Measurements from ENCODE around the gene PRRT1B.
A peak's percentile ranks its signal among the peaks of the same experiment; 100 is the strongest.
"Not testable (repeated sequence)": the region's sequence is repeated elsewhere in the genome, so short reads cannot be mapped to it uniquely, and the experiment has no call there.

Gene PRRT1B

GRCh38 chr9:131545003-131545785 lies at the start of gene PRRT1B:
Gene PRRT1B, plus strand, starts transcription at chr9:131545523. Its CDS starts 93 bp downstream, at chr9:131545616.
- DNase-seq = no peak
- TF ChIP-seq GATA1 (IDR thresholded peaks at IDR 0.05; ENCODE audit: low read depth, low read length) (no peak), POLR2A (IDR thresholded peaks at IDR 0.05; ENCODE audit: low read length) (no peak)

GRCh38 chr9:131495785-131496184 lies 49.5 kb upstream of the PRRT1B start:
- no peak for DNase-seq
- TF ChIP-seq POLR2A (IDR thresholded peaks at IDR 0.05; ENCODE audit: low read length) (no peak), GATA1 (IDR thresholded peaks at IDR 0.05; ENCODE audit: low read depth, low read length) (no peak)

- DNase-seq = no peak
- TF ChIP-seq POLR2A (IDR thresholded peaks at IDR 0.05; ENCODE audit: low read length) = no peak
- no peak for TF ChIP-seq GATA1 (IDR thresholded peaks at IDR 0.05; ENCODE audit: low read depth, low read length)
Measured at GRCh38 chr9:131496844-131497405, 48.4 kb upstream of the PRRT1B start.

GRCh38 chr9:131499254-131499767 lies 46.0 kb upstream of the PRRT1B start:
- no peak for TF ChIP-seq GATA1 (IDR thresholded peaks at IDR 0.05; ENCODE audit: low read depth, low read length)
- TF ChIP-seq POLR2A (IDR thresholded peaks at IDR 0.05; ENCODE audit: low read length) = no peak
- DNase-seq = no peak

GRCh38 chr9:131500377-131500776 lies 44.9 kb upstream of the PRRT1B start:
- no peak for DNase-seq
- TF ChIP-seq POLR2A (IDR thresholded peaks at IDR 0.05; ENCODE audit: low read length) (no peak), GATA1 (IDR thresholded peaks at IDR 0.05; ENCODE audit: low read depth, low read length) (no peak)

GRCh38 chr9:131500939-131501541 lies 44.3 kb upstream of the PRRT1B start:
- DNase-seq = no peak
- TF ChIP-seq POLR2A (IDR thresholded peaks at IDR 0.05; ENCODE audit: low read length) = no peak

GRCh38 chr9:131502781-131503625 lies 42.3 kb upstream of the PRRT1B start, which contains the start of gene POMT1:
Gene POMT1, plus strand, starts transcription at chr9:131502918. Its CDS starts 1,301 bp downstream, at chr9:131504219.
- TF ChIP-seq POLR2A (IDR thresholded peaks at IDR 0.05; ENCODE audit: low read length) = no peak
- TF ChIP-seq GATA1 (IDR thresholded peaks at IDR 0.05; ENCODE audit: low read depth, low read length) = no peak

GRCh38 chr9:131503626-131504465 lies 41.5 kb upstream of the PRRT1B start:
- TF ChIP-seq POLR2A (IDR thresholded peaks at IDR 0.05; ENCODE audit: low read length) = no peak
- no peak for TF ChIP-seq GATA1 (IDR thresholded peaks at IDR 0.05; ENCODE audit: low read depth, low read length)
- DNase-seq = peak; percentile 13 to 20

More at GRCh38 chr9:131502781-131503625, 42.3 kb upstream of the PRRT1B start, which contains the start of gene POMT1:
- peak; percentile 85 to 90 for DNase-seq

- TF ChIP-seq GATA1 (IDR thresholded peaks at IDR 0.05; ENCODE audit: low read depth, low read length) = no peak
- TF ChIP-seq POLR2A (IDR thresholded peaks at IDR 0.05; ENCODE audit: low read length) = no peak
- DNase-seq = peak in 1 of 2 experiments; percentile 46
Measured at GRCh38 chr9:131505012-131505411, 40.3 kb upstream of the PRRT1B start.

- no peak for DNase-seq
- no peak for TF ChIP-seq GATA1 (IDR thresholded peaks at IDR 0.05; ENCODE audit: low read depth, low read length)
- TF ChIP-seq POLR2A (IDR thresholded peaks at IDR 0.05; ENCODE audit: low read length) = no peak
Measured at GRCh38 chr9:131511416-131511815, 33.9 kb upstream of the PRRT1B start.

- TF ChIP-seq POLR2A (IDR thresholded peaks at IDR 0.05; ENCODE audit: low read length) (no peak), GATA1 (IDR thresholded peaks at IDR 0.05; ENCODE audit: low read depth, low read length) (no peak)
- no peak for DNase-seq
Measured at GRCh38 chr9:131511880-131512279, 33.4 kb upstream of the PRRT1B start.

GRCh38 chr9:131513177-131513576 lies 32.1 kb upstream of the PRRT1B start:
- DNase-seq = no peak
- TF ChIP-seq POLR2A (IDR thresholded peaks at IDR 0.05; ENCODE audit: low read length) (no peak), GATA1 (IDR thresholded peaks at IDR 0.05; ENCODE audit: low read depth, low read length) (no peak)

- not testable (repeated sequence) for DNase-seq
Measured at GRCh38 chr9:131515559-131516031, 29.7 kb upstream of the PRRT1B start.

All from erythroblast (primary cell).